Stimulated activated CD8-positive, alpha-beta memory T cell treated with anti-CD3 and anti-CD28 coated beads, Interleukin-15, amount 100 ng/mL, for 24 hours (primary cell): ENCODE data around the gene ALS2CL.
"Not testable (repeated sequence)": the region's sequence is repeated elsewhere in the genome, so short reads cannot be mapped to it uniquely, and the experiment has no call there.

ENCODE experiments used
- DNase-seq: peaks from one replicate; pipeline ENCODE4 v3.0.0-alpha.2; 2020; ENCODE audit warnings: low read depth

Gene ALS2CL

GRCh38 chr3:46693038-46693891 is at the start of gene ALS2CL:
TSS of gene ALS2CL (minus strand) at chr3:46693679. CDS start at chr3:46689440, 4,239 bp downstream.
- DNase-seq, result no peak

- no peak for DNase-seq
These were observed 49.6 kb upstream of the ALS2CL start for GRCh38 chr3:46742992-46743585.

GRCh38 chr3:46739565-46739964 is 46.1 kb upstream of the ALS2CL start:
- DNase-seq, result not testable (repeated sequence)

GRCh38 chr3:46737329-46737731 is 43.9 kb upstream of the ALS2CL start:
- DNase-seq, result no peak

- DNase-seq, result no peak
These were observed 42.8 kb upstream of the ALS2CL start for GRCh38 chr3:46736006-46736872.

GRCh38 chr3:46734773-46735172 is 41.3 kb upstream of the ALS2CL start:
- no peak for DNase-seq

- DNase-seq, result no peak
These were observed 39.7 kb upstream of the ALS2CL start for GRCh38 chr3:46733026-46733800.

- DNase-seq, result no peak
These were observed 38.3 kb upstream of the ALS2CL start for GRCh38 chr3:46731795-46732194.

GRCh38 chr3:46730819-46731218 is 37.3 kb upstream of the ALS2CL start:
- DNase-seq, result no peak

- DNase-seq, result no peak
These were observed 35.6 kb upstream of the ALS2CL start for GRCh38 chr3:46729038-46729437.

GRCh38 chr3:46725621-46726314 is 32.3 kb upstream of the ALS2CL start:
- no peak for DNase-seq

GRCh38 chr3:46724424-46724823 is 30.9 kb upstream of the ALS2CL start:
- no peak for DNase-seq

- DNase-seq, result no peak
These were observed 29.0 kb upstream of the ALS2CL start for GRCh38 chr3:46722443-46722842.

GRCh38 chr3:46721009-46721408 is 27.5 kb upstream of the ALS2CL start:
- DNase-seq, result no peak

- DNase-seq, result no peak
These were observed 26.3 kb upstream of the ALS2CL start for GRCh38 chr3:46719735-46720271.

- DNase-seq, result no peak
These were observed 25.6 kb upstream of the ALS2CL start for GRCh38 chr3:46719044-46719565.

GRCh38 chr3:46717447-46718231 is 24.2 kb upstream of the ALS2CL start, which contains the start of gene PRSS50:
TSS of gene PRSS50 (minus strand) at chr3:46717869. CDS start at chr3:46717824, 45 bp downstream.
- no peak for DNase-seq

GRCh38 chr3:46716461-46717441 is 23.3 kb upstream of the ALS2CL start:
- no peak for DNase-seq
